GM18907 (cell line): Measurements from ENCODE around the gene PLA2G4C.

Experiments used
- ATAC-seq: cut with Tn5 transposase; IDR thresholded peaks from one replicate; pipeline ENCODE4 v1.9.1; 2021; ENCODE audit warnings: mild to moderate bottlenecking, moderate library complexity; ENCODE audit not compliant: unreplicated experiment

PLA2G4C gene, protein sequence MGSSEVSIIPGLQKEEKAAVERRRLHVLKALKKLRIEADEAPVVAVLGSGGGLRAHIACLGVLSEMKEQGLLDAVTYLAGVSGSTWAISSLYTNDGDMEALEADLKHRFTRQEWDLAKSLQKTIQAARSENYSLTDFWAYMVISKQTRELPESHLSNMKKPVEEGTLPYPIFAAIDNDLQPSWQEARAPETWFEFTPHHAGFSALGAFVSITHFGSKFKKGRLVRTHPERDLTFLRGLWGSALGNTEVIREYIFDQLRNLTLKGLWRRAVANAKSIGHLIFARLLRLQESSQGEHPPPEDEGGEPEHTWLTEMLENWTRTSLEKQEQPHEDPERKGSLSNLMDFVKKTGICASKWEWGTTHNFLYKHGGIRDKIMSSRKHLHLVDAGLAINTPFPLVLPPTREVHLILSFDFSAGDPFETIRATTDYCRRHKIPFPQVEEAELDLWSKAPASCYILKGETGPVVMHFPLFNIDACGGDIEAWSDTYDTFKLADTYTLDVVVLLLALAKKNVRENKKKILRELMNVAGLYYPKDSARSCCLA

GRCh38 chr19:48110350-48110966, at the start of gene PLA2G4C:
TSS of gene PLA2G4C (minus strand) at chr19:48110817. CDS start at chr19:48106529, 4,288 bp downstream.
- peak; percentile 65 for ATAC-seq

GRCh38 chr19:48158210-48158790, 47.7 kb upstream of the PLA2G4C start:
- ATAC-seq, result no peak

GRCh38 chr19:48154003-48154402, 43.4 kb upstream of the PLA2G4C start:
- no peak for ATAC-seq

DNA sequence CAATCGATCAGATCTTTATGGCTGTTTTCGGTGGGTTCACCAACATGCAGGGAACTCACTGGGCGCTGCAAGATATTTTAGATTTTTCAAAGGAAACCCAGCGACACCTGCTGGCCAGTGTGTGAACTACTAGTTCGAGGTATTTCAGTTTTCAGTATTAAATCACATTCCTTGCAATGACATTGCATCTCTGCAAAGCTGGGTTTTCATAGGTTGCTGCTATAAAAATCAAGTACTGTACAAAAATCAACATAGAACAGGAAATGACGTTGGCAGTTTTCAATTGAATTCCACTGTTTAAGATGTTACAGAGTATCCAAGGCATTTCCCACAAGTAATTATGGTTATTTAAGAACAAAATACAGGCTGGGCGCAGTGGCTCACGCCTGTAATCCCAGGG, 41.9 kb upstream of the PLA2G4C start:
- ATAC-seq, result no peak

DNA sequence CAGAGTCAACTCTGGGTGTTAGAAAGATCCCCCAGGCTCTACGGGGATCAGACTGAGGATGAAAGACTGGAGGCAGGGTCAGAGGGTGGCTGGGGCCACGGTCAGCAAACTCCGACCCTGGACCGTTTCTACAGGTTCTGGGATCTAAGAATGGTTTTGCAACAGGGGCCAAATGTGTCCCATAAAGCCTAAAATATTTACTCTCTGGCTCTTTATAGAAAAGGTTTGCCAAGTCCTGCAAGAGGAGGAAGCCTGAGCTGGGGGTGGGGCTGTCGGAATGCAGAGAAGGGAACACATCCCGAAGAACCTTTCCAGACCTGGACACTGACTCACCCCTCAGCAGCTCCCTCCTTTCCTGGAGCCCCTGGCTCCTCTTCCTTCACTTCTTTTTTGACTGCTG, 38.8 kb upstream of the PLA2G4C start:
- ATAC-seq, result no peak

- no peak for ATAC-seq
Measured at GRCh38 chr19:48148576-48148975, 38.0 kb upstream of the PLA2G4C start.

GRCh38 chr19:48147597-48148175, 37.1 kb upstream of the PLA2G4C start:
- no peak for ATAC-seq

- ATAC-seq, result no peak
Measured at GRCh38 chr19:48139053-48139452, 28.4 kb upstream of the PLA2G4C start.

DNA sequence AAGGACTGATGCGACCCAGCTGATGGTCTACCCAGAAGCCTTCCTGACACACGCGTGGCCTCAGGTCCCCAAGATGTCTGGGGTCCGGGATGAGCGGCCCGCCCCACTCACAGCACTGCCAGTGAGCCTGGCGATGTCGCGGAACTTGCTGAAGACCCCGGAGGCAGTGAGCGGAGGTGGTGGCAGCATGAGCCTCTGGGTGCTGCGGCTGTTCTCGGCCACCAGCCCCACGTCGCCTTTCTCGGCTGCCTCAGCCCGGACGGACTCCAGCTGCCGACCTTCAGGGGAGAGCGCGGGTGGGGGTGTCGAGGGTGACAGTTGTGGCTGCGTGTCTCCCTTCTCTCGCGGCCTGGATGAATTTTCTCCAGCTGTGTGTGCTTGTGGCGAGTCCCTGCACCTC, 26.8 kb upstream of the PLA2G4C start:
- no peak for ATAC-seq

DNA sequence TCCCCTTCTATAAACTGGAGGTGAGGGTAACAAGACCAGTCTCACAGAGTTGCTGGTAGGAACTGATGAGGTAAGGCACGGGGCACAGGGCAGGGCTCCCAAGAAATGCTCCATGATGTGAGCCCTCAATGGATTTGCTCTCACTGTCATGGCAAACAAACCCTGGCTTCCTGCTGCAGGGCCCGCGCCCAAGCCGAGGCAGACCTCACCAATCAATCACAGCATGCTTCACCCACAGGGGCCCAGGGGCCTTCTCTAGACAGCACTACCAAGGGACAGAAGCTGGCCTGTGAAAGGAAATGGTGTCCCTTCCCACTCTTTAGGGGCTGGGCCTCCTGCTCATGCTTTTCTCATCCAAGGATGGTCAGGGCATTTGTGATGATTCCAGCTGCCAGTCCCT, 25.9 kb upstream of the PLA2G4C start:
- no peak for ATAC-seq

- no peak for ATAC-seq
Measured at GRCh38 chr19:48135411-48135810, 24.8 kb upstream of the PLA2G4C start.

DNA sequence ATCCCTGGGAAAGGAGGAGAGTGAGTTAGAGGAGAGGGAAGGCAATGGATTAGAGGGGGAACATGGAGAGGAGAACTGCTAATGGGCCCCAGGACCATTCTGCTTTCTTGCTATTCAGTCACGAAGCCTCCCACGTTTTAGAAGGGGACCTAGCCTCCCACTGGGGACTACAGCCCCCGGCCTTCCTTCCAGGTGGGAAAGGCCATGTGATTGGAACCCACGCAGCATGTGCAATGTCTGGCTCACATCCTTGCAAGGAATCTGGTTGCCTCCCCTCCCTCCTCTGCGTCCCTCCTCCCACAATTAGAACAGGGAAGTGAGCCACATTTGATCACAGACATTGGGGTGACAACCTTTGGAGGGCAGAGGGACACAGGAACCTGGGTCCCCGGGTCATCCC, 22.5 kb upstream of the PLA2G4C start:
- ATAC-seq, result no peak

- ATAC-seq, result no peak
Measured at GRCh38 chr19:48127561-48127960, 16.9 kb upstream of the PLA2G4C start.

DNA sequence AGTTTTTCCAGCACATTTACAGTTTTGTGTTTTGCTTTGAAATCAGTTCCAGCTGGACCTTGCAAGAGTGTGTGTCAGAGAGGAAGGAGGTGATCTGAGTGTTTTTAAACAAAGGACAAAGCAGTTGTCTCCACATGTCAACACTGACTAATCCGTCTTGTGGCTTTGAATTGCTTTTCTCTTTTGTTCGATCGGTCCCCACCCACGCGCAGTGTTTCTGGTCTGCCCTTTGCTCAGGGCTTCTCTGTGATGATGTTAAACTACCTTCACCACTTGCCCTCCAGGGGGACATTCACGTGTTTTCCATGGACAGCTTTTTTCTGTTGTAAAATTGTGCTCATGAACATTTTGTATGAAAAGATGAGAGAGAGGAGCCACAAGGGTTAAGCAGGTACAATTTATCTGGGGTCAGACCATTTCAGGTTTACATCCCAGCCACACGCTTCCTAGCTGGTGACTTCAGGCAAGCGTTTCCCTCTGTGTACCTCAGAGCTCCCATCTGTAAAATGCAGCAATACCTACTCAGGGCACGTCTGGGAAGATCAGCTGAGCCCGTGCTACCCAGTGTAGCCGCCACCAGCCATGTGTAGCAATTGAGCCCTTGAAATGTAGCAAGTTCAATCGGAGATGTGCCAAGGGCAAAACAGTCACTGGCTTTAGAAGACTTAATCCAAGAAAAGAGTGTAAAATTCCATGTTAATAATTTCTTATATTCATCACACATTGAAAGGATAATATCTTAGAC, 13.5 kb upstream of the PLA2G4C start:
- no peak for ATAC-seq

GRCh38 chr19:48122421-48122820, 11.8 kb upstream of the PLA2G4C start:
- no peak for ATAC-seq

GRCh38 chr19:48121909-48122371, 11.3 kb upstream of the PLA2G4C start:
- ATAC-seq, result no peak

DNA sequence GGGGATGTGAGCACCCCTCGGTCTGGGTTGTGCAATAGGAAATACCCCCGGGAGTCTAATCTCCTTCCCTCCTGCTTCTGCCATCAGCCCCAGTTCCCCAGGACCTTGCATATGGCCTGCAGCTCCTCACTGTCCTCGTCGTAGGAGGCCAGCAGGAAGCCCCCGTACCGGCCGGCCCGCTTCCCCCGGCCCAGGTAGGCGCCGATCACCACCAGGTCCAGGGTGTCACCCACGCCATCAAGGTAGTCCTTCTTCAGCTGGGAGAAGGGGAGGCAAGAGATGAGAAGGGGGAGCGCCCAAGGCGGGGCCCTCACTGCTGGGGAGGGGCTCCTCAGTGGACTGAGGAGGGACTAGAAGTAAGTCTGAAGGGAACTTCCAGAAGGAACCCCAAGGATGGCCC, 10.4 kb upstream of the PLA2G4C start:
- no peak for ATAC-seq

GRCh38 chr19:48120505-48120904, 9.9 kb upstream of the PLA2G4C start:
- ATAC-seq, result no peak

DNA sequence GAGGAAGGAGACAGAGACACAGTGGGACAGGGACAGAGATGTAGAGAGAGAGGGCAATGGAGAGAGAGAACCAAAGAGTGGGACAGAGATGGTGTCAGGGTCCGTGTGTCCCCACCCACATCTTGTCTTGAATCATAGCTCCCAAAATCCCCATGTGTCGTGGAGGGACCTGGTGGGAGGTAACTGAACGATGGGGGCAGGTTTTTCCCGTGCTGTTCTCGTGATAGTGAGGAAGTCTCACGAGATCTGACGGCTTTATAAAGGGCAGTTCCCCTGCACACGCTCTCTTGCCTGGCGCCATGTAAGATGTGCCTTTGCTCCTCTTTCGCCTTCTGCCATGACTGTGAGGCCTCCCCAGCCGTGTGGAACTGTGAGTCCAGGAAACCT, 7.5 kb upstream of the PLA2G4C start:
- no peak for ATAC-seq

- no peak for ATAC-seq
Measured at GRCh38 chr19:48117515-48118130, 7.0 kb upstream of the PLA2G4C start.
